Tibial nerve (tissue), 4 donors: ENCODE results near the gene LIM2. TPM values are rescaled to one million over a fixed set of nuclear protein-coding genes. Genes with fewer than 3 reads are reported as not detected.

Experiments
- DNase-seq, 2 donors: peaks; one replicate each; pipeline ENCODE4 v3.0.0-alpha.2; 2019; ENCODE audit warnings: low spot score in 2 of 2
- H3K27ac ChIP-seq, 4 donors: fragments of 200-600 bp; sonication (generic) in 3 of 4; one replicate each; pipeline ENCODE4 v1.5.1; 2017 to 2019; ENCODE audit warnings: mild to moderate bottlenecking in 1 of 4
- H3K27me3 ChIP-seq, 2 donors: fragments of 200-600 bp; sonication (generic) in 1 of 2; one replicate each; pipeline versions ENCODE4 v1.5.1 to v1.6.0; 2017 to 2019
- H3K36me3 ChIP-seq, 3 donors: fragments of 200-600 bp; sonication (generic); one replicate each; pipeline ENCODE4 v1.5.1; 2018 to 2019
- H3K4me1 ChIP-seq, 4 donors: fragments of 200-600 bp; sonication (generic) in 3 of 4; one replicate each; pipeline ENCODE4 v1.5.1; 2017 to 2019
- H3K4me3 ChIP-seq, 4 donors: fragments of 200-600 bp; sonication (generic) in 3 of 4; one replicate each; pipeline ENCODE4 v1.5.1; 2017 to 2019; ENCODE audit warnings: mild to moderate bottlenecking in 1 of 4, moderate library complexity in 1 of 4
- H3K9me3 ChIP-seq, 4 donors: fragments of 200-600 bp; sonication (generic) in 3 of 4; one replicate each; pipeline ENCODE4 v1.5.1; 2017 to 2019
- EP300 ChIP-seq, 2 donors: sonication (generic); formaldehyde crosslinking; IDR thresholded peaks; one replicate each; pipeline ENCODE4 v1.6.1; 2017; ENCODE audit warnings: antibody characterized with exemption in 2 of 2, mild to moderate bottlenecking in 1 of 2
- POLR2A ChIP-seq, 2 donors: fragments of 450-650 bp; IDR thresholded peaks; one replicate each; pipeline ENCODE4 v1.6.1; 2017; ENCODE audit warnings: antibody characterized with exemption in 2 of 2, mild to moderate bottlenecking in 2 of 2, moderate library complexity in 2 of 2
- WGBS, 2 donors: methylation state at CpG; one replicate each; pipeline ENCODE4 v1.1.5; 2018; 5-methylcytosine and 5-hydroxymethylcytosine counted together
- total RNA-seq, 4 donors: library from RNA; depleted of rRNA; stranded (reverse); fragments of >200 nt; gene quantifications; one replicate each; pipeline ENCODE4 v1.1.0, GENCODE V29; 2016
- TF ChIP-seq, protein P1 (sequence below), 5 experiments: fragments of 200-600 bp in 3 of 5; fragments of 450-650 bp in 2 of 5; sonication (generic) in 3 of 5; IDR thresholded peaks; one replicate each; pipeline ENCODE4 v1.5.1; 2016 to 2019; ENCODE audit warnings: antibody characterized with exemption in 5 of 5, mild to moderate bottlenecking in 3 of 5, moderate library complexity in 2 of 5

The LIM2 gene
- total RNA-seq, 4 donors from 2014 or later, result not detected

DNA sequence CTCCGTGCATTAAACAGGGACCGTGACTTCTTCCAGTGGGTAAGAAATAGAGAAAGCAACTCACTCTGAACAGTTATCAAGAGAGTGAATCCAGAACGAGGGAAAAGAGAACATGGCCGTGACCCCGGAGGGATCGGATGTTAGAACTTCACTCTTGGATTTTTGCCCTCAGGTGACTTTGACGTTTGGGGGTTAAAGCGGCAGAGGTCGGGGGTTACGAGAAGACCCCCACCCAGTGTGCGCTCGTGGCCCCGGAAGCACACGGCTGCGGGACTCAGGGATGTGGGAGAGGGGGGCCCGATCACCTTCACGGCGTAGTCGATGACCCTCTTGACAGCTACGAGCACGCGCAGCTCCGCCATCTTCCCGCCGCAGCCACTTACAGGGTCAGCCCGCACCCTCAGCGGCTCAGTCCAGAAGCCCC, 21.8 kb downstream of the LIM2 start, which contains the start of gene ETFB:
Gene ETFB (minus strand): TSS at position 424 of the 424 bp plus-strand sequence. CDS start 62 bp downstream, at position 362.
- Histone ChIP-seq H3K4me1 (peaks cover 0 to 40% (median 7%) of the 10 kb centered on the region in 4 donors), H3K36me3 (no peaks in the 10 kb centered on the region)
- TF ChIP-seq, protein P1, sequence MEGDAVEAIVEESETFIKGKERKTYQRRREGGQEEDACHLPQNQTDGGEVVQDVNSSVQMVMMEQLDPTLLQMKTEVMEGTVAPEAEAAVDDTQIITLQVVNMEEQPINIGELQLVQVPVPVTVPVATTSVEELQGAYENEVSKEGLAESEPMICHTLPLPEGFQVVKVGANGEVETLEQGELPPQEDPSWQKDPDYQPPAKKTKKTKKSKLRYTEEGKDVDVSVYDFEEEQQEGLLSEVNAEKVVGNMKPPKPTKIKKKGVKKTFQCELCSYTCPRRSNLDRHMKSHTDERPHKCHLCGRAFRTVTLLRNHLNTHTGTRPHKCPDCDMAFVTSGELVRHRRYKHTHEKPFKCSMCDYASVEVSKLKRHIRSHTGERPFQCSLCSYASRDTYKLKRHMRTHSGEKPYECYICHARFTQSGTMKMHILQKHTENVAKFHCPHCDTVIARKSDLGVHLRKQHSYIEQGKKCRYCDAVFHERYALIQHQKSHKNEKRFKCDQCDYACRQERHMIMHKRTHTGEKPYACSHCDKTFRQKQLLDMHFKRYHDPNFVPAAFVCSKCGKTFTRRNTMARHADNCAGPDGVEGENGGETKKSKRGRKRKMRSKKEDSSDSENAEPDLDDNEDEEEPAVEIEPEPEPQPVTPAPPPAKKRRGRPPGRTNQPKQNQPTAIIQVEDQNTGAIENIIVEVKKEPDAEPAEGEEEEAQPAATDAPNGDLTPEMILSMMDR (IDR thresholded peaks at IDR 0.05), result no peak
- TF ChIP-seq EP300 (IDR thresholded peaks at IDR 0.05) (no peak), POLR2A (IDR thresholded peaks at IDR 0.05) (no peak)

GRCh38 chr19:51365211-51365964, 22.4 kb downstream of the LIM2 start:
- H3K36me3 ChIP-seq, result no peaks in the 10 kb centered on the region
- H3K27ac ChIP-seq, result peak overlapping the region; percentile 93 to 99 (median 98)
- no peaks in the 10 kb centered on the region for H3K9me3 ChIP-seq
- DNase-seq, result peak in 1 of 2 donors; percentile 22
- H3K4me1 ChIP-seq, result peaks cover 0 to 40% (median 7%) of the 10 kb centered on the region in 4 donors
- no peak for TF ChIP-seq EP300 (IDR thresholded peaks at IDR 0.05)
- TF ChIP-seq, protein P1 (IDR thresholded peaks at IDR 0.05), result peak in 1 of 5 experiments; percentile 16
- H3K27me3 ChIP-seq, result no peaks in the 10 kb centered on the region
- H3K4me3 ChIP-seq, result peak overlapping the region; percentile 56 to 84 (median 68)
- WGBS, 2 donors, result 11 to 13% methylated on average over 9 to 10 of the region's 10 CpGs

More for the DNA sequence above, 21.8 kb downstream of the LIM2 start, which contains the start of gene ETFB:
- Histone ChIP-seq H3K27me3 (no peaks in the 10 kb centered on the region), H3K27ac (peak within 1 kb of the TSS; percentile 97 to 100 (median 98)), H3K4me3 (peak within 1 kb of the TSS; percentile 67 to 84 (median 76)), H3K9me3 (no peaks in the 10 kb centered on the region)
- 1% methylated on average over 10 to 27 of the region's 27 CpGs for WGBS, 2 donors
- no peak for DNase-seq

GRCh38 chr19:51364200-51365106, 23.3 kb downstream of the LIM2 start:
- Histone ChIP-seq H3K4me3 (no peak overlapping the region), H3K27ac (peak overlapping the region in 2 of 4 donors; percentile 43 to 44), H3K36me3 (no peaks in the 10 kb centered on the region), H3K4me1 (peaks cover 0 to 40% (median 7%) of the 10 kb centered on the region in 4 donors), H3K27me3 (no peaks in the 10 kb centered on the region), H3K9me3 (no peaks in the 10 kb centered on the region)
- 73 to 74% methylated on average over 15 of the region's 15 CpGs for WGBS, 2 donors
- TF ChIP-seq POLR2A (IDR thresholded peaks at IDR 0.05), result no peak
- TF ChIP-seq EP300 (IDR thresholded peaks at IDR 0.05), result no peak
- TF ChIP-seq, protein P1 (IDR thresholded peaks at IDR 0.05), result no peak
- no peak for DNase-seq

DNA sequence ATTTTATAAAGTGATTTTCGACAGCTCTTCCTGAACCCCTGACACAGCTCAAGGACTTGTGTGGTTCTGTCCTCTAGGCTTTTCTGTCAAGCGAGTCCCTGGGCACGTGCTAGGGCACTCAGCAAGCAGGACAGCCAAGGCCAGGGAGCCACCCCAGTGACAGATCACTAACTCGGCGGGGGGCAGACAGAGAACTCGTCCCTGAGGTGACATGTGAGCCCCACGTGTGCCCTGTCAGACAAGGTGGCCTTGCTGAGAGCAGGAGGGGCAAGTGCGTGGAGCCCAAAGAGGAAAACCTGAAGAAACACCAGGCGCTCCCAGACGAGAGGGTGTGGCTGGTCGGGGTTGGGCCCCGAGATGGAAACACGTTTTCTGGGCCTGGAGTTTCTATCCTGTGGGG, 26.5 kb downstream of the LIM2 start:
- DNase-seq, result no peak
- Histone ChIP-seq H3K4me3 (no peak overlapping the region), H3K27ac (no peak overlapping the region), H3K36me3 (no peaks in the 10 kb centered on the region), H3K27me3 (no peaks in the 10 kb centered on the region), H3K9me3 (no peaks in the 10 kb centered on the region), H3K4me1 (peaks cover 0 to 31% (median 7%) of the 10 kb centered on the region in 4 donors)
- TF ChIP-seq POLR2A (IDR thresholded peaks at IDR 0.05) (no peak), EP300 (IDR thresholded peaks at IDR 0.05) (no peak)
- TF ChIP-seq, protein P1 (IDR thresholded peaks at IDR 0.05), result no peak
- whole genome bisulfite sequencing, 2 donors, result 80 to 86% methylated on average over 13 of the region's 13 CpGs
